Stimulated activated CD4-positive, alpha-beta T cell treated with anti-CD3 and anti-CD28 coated beads, TNF-alpha, amount 100 ng/mL, for 48 hours (primary cell): ENCODE results near the gene SERPINB10.
A peak's percentile ranks its signal among the peaks of the same experiment; 100 is the strongest.

Experiments used
- DNase-seq, 3 donors: peaks; one replicate each; pipeline ENCODE4 v3.0.0-alpha.2; 2020; ENCODE audit warnings: low read depth in 3 of 3

SERPINB10 gene

DNA sequence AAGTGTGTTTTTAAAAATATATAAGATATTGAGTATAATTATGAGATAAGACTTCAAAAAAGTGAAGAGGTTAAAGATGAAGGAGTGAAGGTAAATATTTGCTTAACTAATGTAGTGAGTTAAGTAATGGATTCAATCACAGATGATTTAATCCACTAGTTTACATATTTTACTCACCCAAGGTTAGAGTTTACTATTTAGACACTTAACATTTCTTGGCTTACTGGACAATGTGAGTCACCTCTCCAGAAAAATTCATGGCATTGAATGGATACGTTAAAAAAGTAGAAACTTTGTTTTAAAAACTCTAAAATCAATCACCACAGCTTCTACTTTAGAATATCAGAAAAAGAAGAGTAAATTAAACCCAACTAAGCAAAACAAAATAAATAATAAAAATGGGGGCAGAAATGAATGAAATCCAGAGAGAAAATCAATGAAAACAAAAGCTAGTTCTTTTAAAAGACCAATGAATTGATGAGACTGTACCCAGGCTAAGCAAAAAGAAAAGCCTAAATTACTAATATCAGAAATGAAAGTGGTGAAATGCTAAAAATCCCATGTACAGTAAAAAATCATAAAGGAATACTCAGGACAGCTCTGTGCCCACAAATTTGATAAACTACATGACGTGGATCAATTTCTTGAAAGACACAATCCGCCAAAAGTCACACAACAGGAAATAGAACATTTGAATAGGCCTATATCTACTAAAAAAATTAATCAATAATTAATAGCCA, 39.5 kb downstream of the SERPINB10 start:
- no peak for DNase-seq

GRCh38 chr18:63949068-63949737, 41.4 kb downstream of the SERPINB10 start, which contains the start of gene HMSD:
HMSD (plus strand) TSS chr18:63949301; CDS start chr18:63953456, 4,155 bp downstream.
- peak; percentile 43 to 47 (median 44) for DNase-seq

DNA sequence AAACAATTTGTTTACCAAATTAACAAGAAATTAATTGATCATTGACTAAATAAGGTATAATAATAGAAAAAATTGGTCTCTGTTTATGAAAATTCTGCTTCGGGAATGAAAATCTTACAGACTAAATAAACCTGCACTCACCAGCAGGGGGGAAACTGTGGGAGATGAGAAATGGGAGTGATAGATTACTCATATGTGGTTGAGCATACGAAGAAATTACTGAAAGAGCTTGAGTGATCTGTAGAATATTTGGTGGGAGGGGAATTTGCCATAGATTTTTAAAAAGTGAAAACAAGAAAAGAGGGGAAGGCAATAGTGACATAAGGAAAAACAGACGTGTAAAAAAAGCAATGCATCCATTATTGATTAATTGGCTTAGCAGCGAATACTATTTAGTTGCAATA, 43.5 kb downstream of the SERPINB10 start:
- DNase-seq, result no peak

DNA sequence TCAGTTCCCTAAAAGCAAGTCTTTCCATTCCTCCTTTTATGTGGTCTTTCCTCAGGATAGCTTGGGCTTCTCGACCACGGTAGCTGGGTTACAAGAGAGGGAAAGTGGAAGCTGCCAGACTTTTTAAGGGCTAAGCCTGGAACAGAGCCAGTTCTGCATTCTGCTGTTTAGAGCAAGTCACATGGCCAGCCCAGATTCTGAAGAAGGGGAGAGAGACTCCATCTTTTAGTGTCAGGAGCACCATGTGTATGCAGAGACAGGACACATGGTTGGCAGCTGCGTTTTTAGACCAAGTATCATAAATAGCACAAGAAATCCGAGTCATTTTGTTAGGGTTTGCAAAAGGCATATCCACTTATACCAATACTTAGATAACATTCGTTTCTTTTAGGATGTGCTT, 46.1 kb downstream of the SERPINB10 start:
- DNase-seq, result no peak

DNA sequence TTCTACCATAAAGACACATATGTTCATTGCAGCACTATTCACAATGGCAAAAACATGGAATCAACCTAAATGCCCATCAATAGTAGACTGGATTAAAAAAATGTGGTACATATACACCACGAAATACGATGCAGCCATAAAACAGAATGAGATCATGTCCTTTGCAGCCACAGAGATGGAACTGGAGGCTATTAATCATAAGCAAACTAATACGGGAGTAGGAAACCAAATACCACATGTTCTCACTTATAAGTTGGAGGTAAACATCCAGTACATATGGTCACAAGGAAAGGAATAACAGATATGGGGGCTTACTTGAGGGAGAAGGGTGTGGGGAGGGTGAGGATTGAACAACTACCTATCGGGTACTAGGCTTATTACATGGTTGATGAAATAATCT, 49.0 kb downstream of the SERPINB10 start:
- DNase-seq, result no peak

DNA sequence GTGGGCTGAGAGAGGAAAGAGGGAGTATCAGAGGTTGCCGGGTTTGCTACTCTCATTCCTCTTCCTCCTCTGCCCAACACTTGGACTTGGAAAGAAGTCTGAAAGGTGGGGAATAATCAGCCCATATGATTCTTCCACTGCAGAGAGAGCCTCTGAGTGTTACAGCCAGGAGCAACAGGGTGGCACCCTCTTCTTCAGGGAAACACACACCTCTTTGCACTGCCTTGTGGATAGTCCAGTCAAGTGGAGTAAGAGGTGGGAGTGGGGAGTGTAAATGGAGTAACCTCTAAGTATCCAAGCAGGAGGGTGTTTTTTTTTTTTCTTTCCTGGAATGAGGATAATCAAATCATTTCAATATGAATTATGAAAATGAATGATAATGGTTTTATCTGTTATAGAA, 53.1 kb downstream of the SERPINB10 start:
- no peak for DNase-seq

- no peak for DNase-seq
Observed at GRCh38 chr18:63961435-63961980, 53.8 kb downstream of the SERPINB10 start.

DNA sequence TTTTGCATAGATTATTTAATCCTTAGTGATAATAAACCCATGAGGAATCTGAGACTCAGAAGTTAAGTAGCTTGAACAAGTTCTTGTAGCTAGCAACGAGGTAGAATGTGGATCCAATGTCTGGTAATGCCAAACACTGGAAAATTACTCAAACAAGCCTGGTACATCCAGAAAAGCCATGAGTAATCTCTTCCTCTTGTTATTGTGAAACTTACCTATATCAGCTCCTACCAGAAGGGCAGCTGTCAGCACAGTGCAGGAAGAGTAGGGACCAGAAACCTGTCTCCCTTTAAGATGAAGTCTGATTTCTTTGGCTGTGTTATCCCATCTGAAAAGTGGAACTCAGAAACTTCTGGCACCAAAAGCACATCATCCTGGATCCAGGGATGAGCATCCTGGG, 54.4 kb downstream of the SERPINB10 start:
- no peak for DNase-seq

GRCh38 chr18:63963615-63964256, 56.0 kb downstream of the SERPINB10 start:
- DNase-seq, result no peak

- DNase-seq, result no peak
Observed at GRCh38 chr18:63964908-63965307, 57.1 kb downstream of the SERPINB10 start.

DNA sequence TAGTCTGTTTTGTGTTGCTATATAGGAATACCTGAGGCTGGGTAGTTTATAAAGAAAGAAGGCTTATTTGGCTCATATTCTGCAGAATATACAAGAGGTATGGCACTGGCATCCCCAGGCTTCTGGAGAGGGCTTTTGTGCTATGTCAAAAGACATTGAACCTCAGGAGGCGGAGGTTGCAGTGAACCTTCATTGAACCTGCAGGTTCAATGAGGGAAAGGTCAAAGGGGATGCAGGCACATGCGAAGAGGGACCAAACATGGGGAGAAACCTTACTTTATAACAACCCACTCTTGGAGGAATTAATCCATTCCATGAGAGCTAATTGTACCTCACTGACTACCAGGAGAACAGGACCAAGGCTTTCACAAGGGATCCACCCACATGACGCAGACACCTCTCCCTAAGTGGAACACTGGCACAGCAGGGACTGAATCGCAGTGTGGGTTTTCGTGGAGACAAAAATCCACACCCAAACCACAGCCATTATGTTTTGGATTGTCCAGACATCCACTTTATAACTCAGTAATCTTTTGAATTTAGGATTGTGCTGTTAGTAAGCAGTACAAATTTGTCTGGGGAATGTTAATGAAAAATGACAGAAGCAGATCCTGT, 58.1 kb downstream of the SERPINB10 start:
- DNase-seq, result no peak

DNA sequence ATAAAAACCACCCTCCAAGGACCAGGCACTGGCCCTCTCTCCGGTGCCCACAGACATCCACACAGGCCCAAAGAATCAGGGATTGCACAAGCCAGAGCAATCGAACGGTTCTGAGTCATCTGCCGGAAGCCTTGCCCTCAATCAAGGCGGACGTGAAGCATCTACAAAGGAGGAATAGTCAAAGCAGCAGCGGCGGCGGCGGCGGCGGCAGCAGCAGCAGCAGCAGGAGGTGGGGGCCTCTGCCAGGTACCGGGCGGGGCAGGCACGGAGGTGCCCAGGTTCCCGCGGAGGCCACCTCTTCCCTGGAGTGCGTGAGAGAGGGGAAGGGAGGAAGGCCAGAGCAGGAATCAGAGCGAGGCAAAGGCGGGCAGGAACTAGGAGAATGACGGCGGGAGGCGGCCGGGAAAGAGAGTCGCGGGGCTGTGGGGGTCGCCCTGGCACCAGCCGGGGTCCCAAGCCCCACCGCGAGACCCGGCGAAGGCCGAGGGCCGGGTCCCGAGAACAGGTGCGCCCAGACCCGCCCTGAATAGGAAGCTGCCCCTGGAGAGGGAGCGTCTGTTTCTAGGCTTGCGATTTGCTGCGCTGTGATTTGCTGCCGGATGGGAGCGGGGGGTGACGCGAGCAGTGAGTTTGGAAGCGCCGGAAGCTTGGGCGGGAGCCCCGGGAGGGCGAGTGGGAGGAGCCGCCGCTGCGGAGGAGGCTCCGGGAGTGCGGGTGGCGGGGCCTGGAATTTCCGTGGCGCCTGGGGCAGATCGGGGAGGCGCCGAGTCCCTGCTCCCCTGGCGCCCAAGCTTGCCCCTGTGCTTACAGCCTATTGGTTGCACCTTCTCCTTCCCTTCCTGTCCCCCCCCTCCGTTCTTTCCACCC, 62.4 kb downstream of the SERPINB10 start, which contains the start of gene SERPINB8:
TSS of gene SERPINB8 (plus strand) at position 140 of the 867 bp plus-strand sequence. CDS start 8,228 bp downstream, outside the sequence.
- peak; percentile 67 to 72 (median 67) for DNase-seq

DNA sequence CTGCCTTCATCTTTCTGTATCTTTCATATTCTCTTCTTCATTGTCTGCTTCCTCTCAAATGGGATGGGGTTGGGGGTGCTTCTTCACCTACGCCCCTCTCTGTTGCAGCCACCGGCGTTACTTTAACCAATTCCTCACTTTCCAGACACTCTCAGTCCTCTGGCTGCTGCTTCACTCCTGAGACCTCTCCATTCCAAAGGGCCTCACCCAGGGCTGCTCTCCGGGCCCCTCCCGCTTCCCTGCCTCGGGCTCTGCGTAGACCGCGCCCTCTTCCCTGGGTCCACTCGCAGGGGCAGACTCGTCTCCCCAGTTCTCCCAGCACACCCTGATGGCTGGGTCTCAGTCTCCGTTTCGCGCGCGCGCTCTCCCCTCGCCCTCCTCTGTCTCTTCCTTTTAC, 63.0 kb downstream of the SERPINB10 start:
- DNase-seq, result no peak

- DNase-seq, result no peak
Observed at GRCh38 chr18:63971320-63972001, 63.7 kb downstream of the SERPINB10 start.

GRCh38 chr18:63972002-63972376, 64.2 kb downstream of the SERPINB10 start:
- no peak for DNase-seq

DNA sequence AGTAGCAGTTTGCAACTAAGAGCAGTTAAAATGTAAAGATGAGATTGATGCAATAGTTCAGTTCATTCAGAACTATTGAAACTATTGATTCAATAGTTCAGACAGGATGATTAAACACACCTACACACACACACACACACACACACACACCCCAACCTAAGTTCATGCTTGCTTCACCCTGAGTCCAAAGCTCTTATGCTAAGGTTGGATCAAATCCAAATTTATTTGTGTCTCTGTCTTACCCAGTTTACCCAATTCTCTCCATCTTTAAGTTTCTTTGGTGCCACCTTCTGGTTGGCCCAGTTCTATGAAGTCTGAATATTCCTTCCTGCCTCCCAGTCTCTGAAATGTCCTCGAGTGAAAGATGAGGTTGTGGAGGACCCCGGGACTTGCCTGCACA, 67.2 kb downstream of the SERPINB10 start:
- no peak for DNase-seq

- no peak for DNase-seq
Observed at GRCh38 chr18:63975628-63976027, 67.9 kb downstream of the SERPINB10 start.

DNA sequence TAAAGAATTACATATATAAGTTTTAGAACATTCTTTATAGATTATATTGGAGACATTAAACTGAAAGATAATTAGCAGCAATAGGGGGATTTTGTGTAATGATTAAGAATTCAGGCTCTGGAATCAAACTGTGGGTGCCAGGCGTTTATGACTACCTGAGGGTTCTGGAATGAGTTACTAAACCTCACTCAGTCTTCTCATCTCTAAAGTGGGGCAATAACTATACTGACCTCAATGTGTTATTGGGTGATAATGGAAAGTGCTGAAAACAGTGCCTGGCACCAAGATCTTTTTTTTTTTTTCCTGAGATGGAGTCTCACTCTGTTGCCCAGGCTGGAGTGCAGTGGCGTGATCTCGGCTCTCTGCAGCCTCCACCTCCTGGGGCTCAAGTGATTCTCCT, 69.3 kb downstream of the SERPINB10 start:
- no peak for DNase-seq

DNA sequence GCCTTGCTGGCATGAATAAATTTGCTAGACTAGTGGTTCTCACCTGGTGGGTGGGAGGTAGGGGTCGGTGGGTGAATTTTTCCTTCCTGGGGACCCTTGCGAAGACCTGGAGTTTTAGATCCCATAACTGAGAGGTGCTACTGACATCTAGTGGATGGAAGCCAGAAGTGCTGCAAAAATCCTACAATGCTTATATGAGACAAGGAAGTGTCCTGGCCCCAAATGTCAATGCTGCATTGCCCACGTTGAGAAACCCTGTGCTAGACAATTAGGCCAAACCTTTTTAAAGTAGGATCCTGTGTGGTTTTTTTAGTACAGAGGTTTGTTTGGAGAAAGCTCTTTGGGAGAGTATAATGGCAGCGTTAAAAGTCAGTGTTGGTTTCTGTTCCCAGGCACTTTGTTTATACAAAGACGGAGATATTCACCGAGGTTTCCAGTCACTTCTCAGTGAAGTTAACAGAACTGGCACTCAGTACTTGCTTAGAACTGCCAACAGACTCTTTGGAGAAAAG, 71.7 kb downstream of the SERPINB10 start:
- DNase-seq, result no peak

GRCh38 chr18:63980027-63980426, 72.3 kb downstream of the SERPINB10 start:
- no peak for DNase-seq
